HG03095 (cell line): ENCODE measurements around the gene PWWP2B.
A peak's percentile ranks its signal among the peaks of the same experiment; 100 is the strongest.

Experiments
- ATAC-seq: cut with Tn5 transposase; IDR thresholded peaks from one replicate; pipeline ENCODE4 v1.9.1; 2021; ENCODE audit warnings: moderate library complexity; ENCODE audit not compliant: unreplicated experiment

The PWWP2B gene

DNA sequence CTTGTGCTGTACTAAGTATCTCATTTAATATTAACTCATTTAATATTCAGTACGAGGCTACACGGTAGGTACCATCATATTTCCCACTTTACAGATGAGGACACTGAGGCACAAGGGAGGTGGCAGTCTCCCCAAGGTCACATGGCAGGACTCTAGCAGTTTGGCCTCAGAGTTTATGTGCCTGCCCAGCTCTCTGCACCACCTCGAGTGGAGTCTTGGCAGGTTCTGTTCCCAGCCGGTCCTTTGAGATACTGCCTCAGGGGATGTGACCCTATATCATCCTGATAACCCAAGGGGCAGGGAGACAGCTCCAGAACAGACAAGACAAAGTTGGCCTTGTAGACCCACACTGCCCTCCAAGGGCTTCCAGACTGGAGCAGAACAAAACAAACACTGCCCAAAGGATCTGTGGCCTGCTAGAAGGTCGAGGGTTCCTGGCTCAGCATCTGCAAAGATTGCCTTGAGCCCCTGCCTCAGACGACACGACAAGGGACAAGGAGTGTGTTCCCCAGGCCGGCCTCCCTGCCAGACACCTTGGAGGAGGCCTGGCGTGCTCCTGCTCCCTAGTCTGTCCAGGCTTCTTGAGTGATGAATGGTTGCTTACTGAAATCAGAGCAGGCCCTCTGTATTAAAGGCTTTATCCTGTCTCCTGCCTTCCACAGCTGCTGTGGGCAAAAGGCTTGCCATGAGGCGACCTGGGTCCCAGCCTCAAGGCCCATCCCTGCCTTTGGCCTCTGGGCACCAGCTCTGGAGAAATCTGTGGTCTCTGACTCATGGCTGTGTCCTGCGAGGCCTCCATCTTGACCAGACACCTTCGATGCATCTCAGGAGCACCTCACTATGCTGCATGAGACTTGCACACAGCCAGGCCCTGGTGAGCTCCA is 3.9 kb upstream of the PWWP2B start:
- ATAC-seq: no peak

DNA sequence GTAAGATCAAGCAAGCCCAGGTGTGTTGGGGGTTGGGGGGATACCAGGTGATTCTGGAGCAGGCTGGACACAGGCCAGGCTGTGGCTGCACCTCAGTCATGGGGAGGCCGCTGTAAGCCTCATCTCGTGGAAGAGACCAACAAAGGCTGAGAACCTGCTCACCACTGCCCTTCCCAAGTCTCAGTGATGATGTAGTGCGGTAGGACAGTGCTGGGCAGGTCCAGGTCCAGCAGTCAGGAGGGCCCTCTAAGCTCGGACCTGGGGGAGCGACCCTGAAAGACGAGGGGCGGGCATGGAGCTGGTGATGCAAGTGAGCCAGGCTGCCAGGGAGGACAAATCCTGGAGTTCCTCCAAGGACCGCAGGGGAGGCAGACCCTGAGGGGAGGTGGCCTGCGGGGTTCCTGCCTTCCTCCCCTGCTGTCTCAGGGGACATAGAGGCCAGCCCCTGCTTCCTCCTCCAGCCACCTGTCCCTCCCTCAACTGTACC is 3.3 kb upstream of the PWWP2B start:
- ATAC-seq: no peak

DNA sequence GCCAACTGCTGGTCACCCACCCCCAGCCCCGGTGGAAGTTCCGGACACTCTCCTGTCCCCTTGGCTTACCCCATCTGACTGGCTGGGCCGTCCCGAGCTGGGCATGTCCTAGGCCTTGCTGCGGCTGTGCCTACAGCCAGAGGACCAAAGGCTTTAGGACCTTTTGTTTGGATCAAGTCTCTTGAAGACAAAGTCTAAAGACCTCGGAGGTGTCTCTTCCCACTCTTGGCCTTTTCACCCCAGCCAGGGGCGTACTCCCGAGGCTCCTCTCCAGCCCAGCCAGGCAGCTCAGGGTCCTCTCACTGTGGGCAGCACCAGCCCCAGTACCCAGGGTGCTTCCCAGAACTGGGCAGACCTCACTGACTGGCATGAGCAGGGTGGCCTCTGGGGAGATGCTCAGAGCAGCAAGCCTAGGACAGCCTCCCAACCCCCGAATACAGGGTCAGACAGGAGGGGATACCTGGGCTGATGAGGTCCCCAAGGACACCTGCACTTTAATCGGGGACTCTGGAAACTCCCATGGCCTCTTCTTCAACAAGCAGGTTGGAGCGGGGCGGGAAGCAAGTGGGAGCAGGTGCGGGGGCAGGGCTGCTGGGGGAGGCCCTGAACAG is 2.7 kb upstream of the PWWP2B start:
- ATAC-seq: no peak

DNA sequence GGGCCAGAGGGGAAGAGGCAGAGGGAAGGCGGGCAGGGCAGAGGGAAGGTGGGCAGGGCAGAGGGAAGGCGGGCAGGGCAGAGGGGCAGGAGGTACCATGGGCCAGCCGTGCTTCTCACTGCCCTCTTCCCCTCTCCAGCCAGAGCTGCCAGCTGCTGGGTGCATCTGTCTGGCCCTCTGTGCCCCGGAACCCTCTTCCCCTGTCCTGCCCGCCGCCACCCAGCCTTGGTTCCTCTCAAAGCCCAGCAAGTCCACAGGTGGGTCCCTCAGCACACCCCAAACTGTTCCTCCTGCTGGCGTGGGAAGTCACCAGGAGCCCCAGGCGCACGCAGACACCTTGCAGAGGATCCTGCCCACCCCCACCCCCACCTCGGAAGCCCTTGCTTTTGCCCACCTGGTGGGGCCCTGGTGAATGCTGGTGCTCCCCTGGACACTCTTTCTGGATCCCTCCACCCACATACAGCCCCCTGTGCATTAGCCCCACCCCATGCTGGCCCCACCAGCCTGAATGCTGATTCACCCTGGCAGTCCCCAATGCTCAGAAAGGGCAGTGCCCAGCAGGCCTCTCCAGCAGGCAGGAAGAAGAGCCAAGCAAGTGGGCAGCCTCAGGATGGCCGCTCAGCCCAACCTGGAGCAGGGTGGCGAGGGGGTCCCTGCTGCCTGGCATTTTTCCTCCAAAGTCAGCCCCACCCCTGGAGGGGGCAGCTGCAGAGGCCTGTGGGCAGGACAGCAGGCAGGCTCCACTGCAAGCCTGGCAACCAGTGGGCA is 1.9 kb upstream of the PWWP2B start:
- ATAC-seq: no peak

DNA sequence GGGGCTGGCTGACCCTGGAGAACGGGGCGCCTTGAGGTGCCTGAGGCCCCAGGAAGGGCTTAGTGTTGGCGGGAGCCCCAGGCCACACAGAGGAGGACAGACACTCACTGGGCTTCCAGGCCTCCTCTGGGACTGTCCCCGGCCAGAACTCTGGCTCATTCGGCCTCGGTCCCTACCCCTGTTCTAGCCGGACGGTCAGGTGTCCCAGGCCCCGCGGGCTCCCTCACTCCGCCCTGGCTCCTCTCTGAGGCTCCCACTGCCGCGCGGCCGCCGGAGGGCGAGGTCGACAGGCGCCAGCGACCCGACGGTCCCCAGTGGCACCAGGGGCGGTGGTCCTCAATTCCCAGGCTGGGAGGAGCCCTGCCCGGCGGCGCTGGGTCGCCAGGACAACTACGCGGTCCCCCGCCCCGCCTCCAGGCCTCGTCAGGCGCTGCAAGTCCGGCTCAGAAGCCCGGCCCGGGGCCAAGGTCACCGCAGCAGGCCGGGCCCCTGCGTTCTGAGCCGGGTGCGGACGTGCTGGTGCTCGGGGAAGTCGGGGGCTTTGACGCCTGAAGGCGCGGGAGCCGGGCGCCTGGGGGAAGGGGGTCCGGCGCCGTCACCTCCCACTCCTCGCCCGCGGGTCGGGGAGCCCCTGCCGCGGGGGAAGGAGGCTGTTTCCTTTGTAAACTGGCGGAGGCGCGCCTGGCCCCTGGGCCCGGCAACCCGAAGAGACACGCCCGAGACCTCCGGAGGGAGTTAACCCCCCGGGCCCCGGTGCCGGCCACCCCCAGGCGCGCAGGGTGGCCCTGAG is 1.1 kb upstream of the PWWP2B start:
- no peak for ATAC-seq

DNA sequence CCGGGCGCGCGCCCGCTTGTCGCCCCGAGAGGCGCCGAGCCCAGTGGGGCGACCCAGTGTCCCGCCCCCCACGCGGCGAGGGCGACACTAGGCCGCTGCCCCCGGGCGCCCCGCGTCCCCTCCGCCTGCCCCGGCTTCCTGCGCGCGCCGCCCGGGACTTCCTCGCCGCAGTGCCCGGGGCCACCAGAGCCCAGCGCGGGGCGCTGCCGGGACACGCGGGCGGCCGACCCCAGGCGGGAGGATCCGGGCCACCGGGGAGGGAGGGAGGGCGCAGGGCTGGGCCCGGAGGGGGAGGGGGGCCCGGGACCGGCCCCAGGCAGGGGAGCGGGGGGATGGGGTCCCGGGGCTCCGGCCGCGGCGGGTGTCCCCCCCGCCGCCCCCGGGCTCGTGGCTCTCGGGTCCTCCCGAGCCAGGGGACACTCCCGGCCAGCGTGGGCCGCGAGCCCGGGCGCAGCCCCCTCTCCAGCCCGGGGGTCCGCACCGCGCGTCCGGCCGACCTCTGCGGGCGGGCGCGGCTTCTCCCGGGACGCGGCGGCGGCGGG is 435 bp upstream of the PWWP2B start:
- no peak for ATAC-seq

DNA sequence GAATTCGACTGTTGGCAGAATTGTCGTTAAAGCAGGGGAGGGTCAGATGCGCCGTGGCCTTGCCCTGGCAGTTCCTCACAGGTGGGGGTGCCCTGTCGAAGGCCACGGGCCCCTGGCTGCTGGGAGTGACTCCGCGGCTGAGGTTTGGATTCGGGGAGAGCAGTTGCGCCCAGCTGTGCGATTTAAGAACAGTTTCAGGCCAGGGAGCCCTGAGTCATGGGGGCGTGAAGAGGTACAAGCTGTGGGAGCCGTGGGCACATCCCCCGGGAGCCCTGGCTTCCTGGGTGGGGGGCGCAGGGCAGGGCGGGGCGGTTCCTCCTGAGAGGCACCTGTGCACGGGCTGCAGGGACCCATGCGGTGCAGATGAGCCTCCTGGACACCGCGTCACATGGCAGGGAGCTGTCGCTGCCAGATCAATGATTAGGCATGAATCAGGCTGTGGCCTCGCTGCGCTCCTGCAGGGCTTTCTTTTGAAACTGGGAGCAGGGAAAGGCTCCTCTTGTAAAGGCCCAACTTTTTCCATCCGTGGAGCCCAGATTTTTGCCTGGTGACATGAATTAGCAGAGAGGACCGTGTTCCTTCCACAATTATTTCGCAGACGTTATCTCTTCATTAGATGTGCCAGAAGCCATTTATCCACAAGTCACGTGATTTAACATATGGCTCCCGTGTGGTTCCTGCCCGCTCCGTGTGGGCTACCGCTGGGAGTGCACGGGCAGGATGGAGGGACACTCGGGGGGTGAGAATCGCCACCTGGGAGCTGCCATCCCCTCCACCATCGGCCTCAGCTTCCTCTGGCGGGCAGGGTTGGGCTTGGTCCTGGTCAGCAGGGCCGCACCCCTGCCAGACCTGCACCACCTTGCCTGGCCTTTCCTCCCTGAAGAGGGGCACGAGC is 918 bp downstream of the PWWP2B start:
- peak; percentile 27 for ATAC-seq

DNA sequence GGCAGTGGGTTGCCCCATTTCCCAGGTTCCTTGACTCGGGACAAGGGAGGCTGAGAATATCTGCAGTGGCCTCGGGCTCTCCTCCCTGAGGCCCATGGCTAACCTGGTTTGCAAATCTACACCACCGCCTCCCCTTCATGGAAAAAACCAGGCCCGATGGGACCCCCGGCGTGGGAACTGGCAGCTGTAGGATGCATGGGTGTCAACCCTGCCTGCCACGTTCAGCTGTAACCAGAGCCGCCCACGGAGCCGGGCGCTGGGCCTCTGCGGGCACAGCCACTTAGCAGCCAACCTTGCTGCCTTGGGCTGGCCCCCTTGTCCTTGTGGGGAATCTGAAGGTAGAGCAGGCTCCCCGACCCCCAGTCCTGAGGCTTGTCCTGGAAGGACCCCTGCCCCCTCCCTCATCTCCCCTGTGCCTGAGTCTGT is 1.6 kb downstream of the PWWP2B start:
- ATAC-seq: no peak

DNA sequence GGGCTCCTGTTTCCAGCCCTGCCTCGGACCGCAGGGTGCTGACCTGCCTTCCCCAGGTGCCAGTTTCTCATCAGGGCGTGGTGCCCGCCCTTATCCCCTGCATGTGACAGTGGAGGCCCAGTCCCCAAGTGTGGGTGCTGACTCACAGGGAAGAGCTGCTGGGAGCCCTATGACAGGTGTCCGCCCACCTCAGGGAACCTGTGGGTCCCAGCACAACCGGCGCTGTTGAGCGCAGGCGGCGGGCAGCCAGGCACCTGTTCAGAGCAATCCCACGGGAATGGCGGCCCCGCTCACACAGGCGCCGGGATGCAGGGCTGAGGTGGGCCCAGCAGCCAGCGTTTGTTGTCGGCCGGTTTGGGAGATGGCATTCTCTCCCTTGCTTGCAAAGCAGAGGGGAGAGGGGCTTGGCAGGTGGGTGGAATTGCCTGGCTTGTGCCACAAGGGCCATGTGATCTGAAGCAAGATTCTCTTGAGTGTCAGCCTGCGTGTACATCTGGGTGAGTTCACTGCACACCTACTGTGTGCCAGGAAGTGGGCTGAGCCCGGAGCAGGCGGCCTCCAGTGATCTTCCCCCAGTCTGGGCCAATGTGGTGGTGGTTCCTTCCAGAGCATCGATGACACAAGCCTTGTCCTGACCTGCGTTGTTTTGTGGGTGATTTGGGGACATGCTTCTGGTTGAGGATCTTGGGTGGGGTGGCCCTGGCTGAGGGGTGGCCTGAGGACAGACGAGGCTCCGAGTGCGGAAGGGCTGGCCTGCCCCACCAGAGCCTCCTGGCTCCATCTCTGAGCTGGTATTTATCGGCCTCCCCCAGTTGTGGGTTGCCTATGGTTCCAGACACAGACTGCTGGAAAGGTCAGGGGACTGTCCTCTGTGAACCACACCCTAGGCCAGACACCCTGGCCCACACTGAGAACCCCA is 2.4 kb downstream of the PWWP2B start:
- ATAC-seq: no peak

DNA sequence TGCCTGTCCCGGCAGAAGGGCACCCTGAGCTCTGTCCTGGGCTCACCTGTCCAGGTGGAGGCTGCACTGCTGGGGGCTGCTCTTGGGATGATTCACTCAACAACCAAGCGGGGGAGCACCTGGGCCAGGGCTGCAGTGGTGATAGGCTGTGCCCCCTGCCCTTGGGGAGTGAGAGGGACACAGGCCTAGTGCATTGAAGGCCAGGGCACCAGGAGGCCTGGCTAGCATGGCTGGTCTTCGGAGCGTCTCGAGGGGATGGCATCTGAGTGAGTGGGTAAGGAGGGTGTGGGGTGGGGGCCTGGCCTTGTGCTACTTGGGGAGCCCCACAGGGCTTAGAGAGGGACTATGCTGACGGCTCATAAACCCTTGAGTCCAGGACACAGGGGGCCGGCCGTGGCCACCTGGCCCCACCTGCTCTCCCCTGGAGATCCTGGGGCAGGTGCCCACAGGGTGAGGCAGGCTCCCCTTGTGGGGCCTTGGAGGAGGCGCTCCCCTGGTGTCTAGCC is 3.1 kb downstream of the PWWP2B start:
- no peak for ATAC-seq

DNA sequence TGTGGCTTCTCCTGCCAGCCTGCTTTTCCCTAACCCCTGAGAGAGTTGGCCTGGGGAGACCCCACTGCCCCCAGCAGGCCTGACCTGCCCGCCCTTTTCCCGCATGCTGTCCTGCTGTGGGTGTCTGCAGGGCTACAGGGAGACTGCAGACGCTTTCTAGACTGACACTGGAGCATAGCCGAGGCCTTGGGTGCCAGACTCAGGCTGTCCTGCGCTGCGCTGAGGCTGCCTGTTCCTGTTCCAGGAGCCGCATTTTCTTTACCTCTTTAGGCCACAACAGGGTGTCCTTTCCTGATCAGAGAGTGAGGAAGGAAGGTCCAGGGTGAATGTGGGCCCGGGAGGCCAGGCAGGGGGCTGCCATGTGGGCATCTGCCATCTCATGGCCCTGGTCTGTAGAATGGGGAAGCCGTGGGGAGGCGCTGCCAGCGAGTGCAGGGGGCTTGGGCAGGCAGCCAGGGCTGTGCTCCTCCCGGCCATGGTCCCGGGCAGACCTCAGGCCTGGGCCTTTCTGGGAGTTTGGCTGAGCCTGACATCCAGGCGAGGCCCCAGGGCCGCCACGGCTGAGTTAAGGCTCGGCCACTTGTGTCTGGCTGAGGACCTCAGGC is 3.6 kb downstream of the PWWP2B start:
- ATAC-seq: no peak

DNA sequence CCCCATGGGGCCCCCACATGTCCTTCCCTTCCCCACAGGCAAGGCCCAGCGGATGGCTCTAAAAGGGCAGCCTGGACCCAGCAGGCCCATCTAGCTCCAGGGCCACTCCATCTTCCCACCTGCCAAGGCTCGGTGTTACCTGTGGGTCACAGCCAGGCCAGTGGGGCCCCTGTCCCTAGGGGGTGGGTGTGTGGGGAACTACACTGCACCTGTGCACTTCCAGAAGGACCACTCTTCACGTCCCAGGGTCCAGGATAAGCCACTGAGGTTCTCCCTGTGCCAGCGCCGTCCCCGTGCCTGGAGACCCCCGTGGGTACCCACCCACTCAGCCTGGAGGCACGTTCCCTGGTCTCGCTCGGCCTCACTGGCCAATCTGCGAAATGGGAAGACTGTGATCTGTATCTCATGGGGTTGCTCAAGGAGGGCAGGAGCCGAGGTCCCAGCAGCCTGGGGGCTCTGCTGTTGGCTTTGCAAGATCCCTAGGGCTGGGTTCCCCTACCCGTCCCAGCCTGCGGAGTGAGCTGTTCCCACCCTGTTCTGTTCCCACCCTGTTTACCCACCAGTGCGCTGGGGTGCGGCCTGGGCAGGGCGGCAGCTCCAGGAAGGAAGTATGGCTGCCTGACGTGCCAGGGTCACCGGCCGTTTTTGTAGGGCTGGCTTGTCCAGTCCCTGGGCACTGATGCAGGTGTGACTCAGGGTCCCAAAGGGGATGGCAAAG is 4.6 kb downstream of the PWWP2B start:
- no peak for ATAC-seq

DNA sequence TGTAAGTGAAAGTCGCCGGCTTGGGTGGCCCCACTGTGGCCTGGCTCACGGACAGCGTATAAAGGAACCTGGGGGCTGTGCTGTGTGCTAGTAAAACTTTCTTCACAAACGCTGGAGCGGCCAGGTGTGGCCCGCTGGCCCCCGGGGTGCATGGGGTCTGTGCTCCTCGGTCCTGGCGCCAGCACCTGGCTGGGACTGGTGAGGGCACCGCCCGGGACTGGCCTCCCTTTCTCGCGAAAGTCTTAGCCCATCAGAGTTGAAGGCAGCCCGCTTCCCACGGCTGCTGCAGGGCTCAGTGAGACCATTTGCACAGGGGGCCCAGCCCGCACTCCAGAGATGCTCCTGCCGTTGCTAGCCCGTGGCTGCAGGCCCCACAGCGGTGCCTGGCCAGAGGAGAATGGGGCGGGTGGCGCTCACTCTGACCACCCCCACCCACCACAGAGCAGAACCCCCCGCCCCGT is 5.8 kb downstream of the PWWP2B start:
- no peak for ATAC-seq

DNA sequence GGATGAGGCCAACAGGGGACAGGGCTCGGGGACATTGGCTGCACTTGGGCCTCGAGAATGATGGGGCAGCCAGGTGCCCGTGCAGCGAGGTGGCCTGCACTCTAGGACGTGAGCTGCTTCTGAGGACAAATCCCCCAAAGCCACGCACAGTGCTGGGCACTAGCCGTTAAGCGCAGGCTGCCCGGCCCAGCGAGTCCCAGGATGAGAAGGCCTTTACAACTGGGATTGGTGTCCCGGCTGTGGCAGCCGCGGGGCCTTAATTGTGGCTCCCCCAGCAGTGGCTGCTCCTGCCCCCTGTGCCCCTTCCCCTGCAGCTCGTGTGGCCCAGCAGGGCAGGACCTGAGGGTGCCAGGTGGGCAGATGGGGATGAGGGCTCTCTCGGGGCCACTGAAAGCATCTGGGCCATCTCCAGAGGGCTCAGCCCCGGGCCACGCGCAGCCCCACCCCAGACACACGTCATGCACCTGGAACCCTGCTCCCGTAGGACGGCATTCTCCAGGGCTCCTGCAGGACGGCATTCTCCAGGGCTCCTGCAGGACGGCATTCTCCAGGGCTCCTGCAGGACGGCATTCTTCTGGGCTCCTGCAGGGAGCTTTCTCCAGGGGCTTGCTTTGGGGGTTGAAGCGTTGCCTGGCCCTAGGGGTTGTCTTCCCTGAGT is 6.6 kb downstream of the PWWP2B start:
- no peak for ATAC-seq

DNA sequence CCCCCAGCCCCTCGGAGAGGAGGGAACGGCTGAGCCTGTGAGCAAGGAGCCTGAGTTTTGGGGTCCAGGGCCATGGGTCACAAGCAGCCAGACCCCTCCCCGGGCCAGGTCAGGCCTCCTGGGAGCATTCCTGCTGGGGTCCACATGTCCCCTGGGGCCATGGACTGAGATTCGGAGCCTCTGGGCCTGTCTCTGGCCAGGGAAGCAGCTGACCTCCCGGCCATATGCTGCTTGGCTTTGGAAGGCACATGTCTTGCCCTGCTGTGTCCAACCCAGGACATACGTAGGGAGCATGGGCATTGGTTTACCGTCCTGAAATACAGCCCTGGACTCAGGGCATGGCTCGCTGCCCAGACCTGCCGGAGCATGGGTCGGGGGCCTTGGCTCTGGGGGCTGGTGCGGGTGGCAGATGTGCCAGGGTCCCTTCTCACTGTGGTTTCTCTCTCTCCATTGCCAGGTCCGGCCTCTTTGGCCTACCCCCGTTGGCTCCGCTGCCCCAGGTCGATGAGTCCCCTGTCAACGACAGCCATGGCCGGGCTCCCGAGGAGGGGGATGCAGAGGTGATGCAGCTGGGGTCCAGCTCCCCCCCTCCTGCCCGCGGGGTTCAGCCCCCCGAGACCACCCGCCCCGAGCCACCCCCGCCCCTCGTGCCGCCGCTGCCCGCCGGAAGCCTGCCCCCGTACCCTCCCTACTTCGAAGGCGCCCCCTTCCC is 7.3 kb downstream of the PWWP2B start:
- ATAC-seq: no peak

DNA sequence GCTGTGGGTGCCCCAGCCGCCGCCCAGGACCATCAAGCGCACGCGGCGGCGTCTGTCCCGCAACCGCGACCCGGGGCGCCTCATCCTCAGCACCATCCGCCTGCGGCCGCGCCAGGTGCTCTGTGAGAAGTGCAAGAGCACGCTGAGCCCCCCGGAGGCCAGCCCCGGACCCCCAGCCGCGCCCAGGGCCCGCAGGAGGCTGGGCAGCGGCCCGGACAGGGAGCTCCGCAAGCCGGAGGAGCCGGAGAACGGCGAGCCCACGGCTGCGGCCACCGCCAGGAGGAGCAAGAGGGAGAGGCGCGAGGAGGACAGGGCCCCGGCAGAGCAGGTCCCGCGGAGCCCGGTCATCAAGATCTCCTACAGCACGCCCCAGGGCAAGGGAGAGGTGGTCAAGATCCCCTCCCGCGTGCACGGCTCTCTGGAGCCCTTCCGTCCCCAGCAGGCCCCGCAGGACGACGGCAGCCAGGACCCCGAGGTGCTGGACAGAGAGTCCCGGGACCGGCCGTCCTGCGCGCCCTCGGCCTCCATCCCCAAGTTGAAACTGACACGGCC is 8.0 kb downstream of the PWWP2B start:
- ATAC-seq: no peak
